IPS-20b (cell line): ENCODE results near the gene LHFPL3.
"Not testable (repeated sequence)": the region's sequence is repeated elsewhere in the genome, so short reads cannot be mapped to it uniquely, and the experiment has no call there.

Experiments
- H3K27ac ChIP-seq: one replicate; pipeline ENCODE4 v1.5.1; 2013; ENCODE audit warnings: low read length
- H3K27me3 ChIP-seq: 2 replicates; pipeline ENCODE4 v1.6.1; 2013; ENCODE audit warnings: mild to moderate bottlenecking, low read length, inconsistent platforms; ENCODE audit not compliant: insufficient read depth
- H3K36me3 ChIP-seq: 2 replicates; pipeline ENCODE4 v1.6.1; 2013; ENCODE audit warnings: low read depth, mild to moderate bottlenecking, inconsistent platforms, low read length, moderate library complexity; ENCODE audit not compliant: insufficient read depth
- H3K4me1 ChIP-seq: 2 replicates; pipeline ENCODE4 v1.6.1; 2013; ENCODE audit warnings: mild to moderate bottlenecking, control low read depth, inconsistent platforms, low read length, moderate library complexity; ENCODE audit not compliant: insufficient read depth
- H3K4me3 ChIP-seq: 2 replicates; pipeline ENCODE4 v1.5.1; 2013; ENCODE audit warnings: mild to moderate bottlenecking, low read length, inconsistent platforms
- H3K9ac ChIP-seq: 2 replicates; pipeline ENCODE4 v1.6.1; 2013; ENCODE audit warnings: low read depth, mild to moderate bottlenecking, inconsistent platforms, low read length, moderate library complexity
- H3K9me3 ChIP-seq: 2 replicates; pipeline ENCODE4 v1.6.1; 2013; ENCODE audit warnings: mild to moderate bottlenecking, low read depth, low read length, inconsistent platforms; ENCODE audit not compliant: insufficient read depth

The LHFPL3 gene

GRCh38 chr7:104655592-104655991 lies 327.2 kb downstream of the LHFPL3 start:
- Histone ChIP-seq H3K9ac (no peak overlapping the region), H3K27ac (no peak overlapping the region), H3K9me3 (no peaks in the 10 kb centered on the region), H3K4me3 (no peak overlapping the region), H3K4me1 (no peaks in the 10 kb centered on the region), H3K27me3 (no peaks in the 10 kb centered on the region), H3K36me3 (no peaks in the 10 kb centered on the region)

DNA sequence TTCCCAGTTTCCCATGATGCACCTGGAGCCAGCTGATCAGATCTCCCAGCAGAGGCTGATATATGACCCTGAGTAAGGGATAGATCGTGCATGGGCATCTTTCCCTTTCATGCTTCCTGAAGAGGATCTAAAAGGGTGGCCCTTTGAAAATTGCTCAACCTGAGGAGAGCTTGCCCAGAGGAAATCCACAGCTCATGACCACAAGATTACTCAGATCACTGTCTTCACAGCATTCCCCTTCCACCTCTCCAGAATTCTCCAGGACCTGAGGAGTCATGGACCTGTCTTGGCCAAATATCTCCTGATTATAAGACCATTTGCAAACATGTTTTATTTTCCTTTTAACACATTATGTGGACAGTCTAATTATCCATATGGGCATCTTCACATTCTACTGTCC lies 328.1 kb downstream of the LHFPL3 start:
- Histone ChIP-seq H3K27me3 (no peaks in the 10 kb centered on the region), H3K36me3 (no peaks in the 10 kb centered on the region), H3K9me3 (no peaks in the 10 kb centered on the region), H3K4me3 (no peak overlapping the region), H3K27ac (no peak overlapping the region), H3K9ac (no peak overlapping the region), H3K4me1 (no peaks in the 10 kb centered on the region)

DNA sequence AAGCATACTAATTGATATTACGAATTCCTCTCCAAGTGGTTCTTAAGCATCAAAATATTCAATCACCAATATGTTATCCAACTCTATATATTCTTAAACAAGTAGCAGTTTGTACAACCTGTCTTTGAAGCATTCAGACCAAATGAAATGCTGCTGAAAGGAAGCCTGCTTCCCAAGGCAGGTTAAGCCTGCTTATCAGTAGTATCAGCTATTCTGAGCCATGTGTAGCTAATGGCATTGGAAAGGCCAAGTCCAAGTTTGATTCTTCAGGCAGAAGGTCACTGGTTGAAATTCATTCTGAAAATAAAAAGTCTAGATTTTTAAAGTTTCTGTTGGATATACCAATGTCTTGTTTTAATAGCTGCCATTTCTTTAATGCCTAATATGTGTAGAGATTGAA lies 328.7 kb downstream of the LHFPL3 start:
- H3K36me3 ChIP-seq: no peaks in the 10 kb centered on the region
- H3K4me1 ChIP-seq: no peaks in the 10 kb centered on the region
- H3K9me3 ChIP-seq: no peaks in the 10 kb centered on the region
- H3K4me3 ChIP-seq: no peak overlapping the region
- H3K27ac ChIP-seq: no peak overlapping the region
- no peaks in the 10 kb centered on the region for H3K27me3 ChIP-seq
- no peak overlapping the region for H3K9ac ChIP-seq

DNA sequence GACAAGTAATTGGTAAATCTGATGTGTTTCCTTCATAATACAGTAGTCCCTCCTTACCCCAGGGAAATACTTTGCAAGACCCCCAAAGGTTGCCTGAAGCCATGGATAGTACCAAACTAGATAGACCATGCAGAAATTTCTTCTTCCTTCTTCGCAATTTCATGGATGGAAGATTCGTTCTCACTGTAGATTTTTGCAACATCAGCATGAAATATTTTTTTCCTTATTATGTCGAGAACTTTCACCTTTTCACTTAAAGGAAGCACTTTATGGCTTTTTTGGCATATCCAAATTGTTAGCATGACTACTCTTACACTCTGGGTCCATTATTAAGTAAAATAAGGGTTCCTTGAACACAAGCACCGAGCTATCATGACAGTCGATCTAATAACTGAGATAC lies 333.2 kb downstream of the LHFPL3 start:
- H3K4me3 ChIP-seq: no peak overlapping the region
- H3K9me3 ChIP-seq: no peaks in the 10 kb centered on the region
- no peaks in the 10 kb centered on the region for H3K4me1 ChIP-seq
- H3K27me3 ChIP-seq: no peaks in the 10 kb centered on the region
- no peak overlapping the region for H3K27ac ChIP-seq
- H3K9ac ChIP-seq: no peak overlapping the region
- no peaks in the 10 kb centered on the region for H3K36me3 ChIP-seq

DNA sequence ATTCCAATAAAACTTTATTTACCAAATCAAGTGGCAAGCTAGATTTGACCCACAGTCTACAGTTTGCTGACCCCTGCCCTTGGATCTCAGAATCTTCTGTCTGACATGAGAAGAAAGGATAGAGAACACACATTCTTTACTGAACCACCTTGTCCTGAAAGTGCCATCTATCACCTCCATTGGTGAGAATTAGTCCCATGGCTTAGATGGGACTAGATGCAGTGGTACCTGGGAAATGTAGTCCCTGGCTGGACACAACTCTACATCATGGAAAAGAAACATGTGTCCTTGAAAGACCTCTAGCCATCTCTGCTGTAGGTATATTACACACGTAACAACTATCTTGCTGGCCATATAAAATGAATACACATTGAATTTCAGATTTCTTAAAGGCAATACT lies 336.2 kb downstream of the LHFPL3 start:
- H3K36me3 ChIP-seq: no peaks in the 10 kb centered on the region
- H3K4me1 ChIP-seq: no peaks in the 10 kb centered on the region
- no peak overlapping the region for H3K9ac ChIP-seq
- H3K9me3 ChIP-seq: no peaks in the 10 kb centered on the region
- no peaks in the 10 kb centered on the region for H3K27me3 ChIP-seq
- no peak overlapping the region for H3K27ac ChIP-seq
- H3K4me3 ChIP-seq: no peak overlapping the region

- H3K27ac ChIP-seq: no peak overlapping the region
- no peak overlapping the region for H3K4me3 ChIP-seq
- no peak overlapping the region for H3K9ac ChIP-seq
- H3K9me3 ChIP-seq: no peaks in the 10 kb centered on the region
- no peaks in the 10 kb centered on the region for H3K36me3 ChIP-seq
- no peaks in the 10 kb centered on the region for H3K27me3 ChIP-seq
- no peaks in the 10 kb centered on the region for H3K4me1 ChIP-seq
Measured at GRCh38 chr7:104677587-104677986, 349.2 kb downstream of the LHFPL3 start.

DNA sequence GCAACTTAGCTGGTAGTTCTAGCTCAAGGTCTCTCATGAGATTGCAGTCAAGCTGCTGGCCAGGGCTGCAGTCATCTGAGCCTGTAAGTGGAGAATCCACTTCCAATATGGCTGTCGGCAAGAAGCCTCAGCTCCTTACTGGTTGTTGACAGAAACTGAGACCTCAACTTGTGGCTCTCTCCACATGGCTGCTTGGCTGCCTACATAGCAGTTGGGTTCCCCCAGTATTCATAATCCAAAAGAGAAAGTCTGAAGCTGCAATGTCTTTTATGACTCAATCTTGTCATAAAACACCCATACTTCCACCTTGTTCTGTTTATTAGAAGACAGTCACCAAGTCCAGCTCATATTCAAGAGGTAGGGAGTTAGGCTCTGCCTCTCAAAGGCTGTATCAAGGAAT lies 350.7 kb downstream of the LHFPL3 start:
- H3K27me3 ChIP-seq: no peaks in the 10 kb centered on the region
- H3K36me3 ChIP-seq: no peaks in the 10 kb centered on the region
- no peaks in the 10 kb centered on the region for H3K9me3 ChIP-seq
- H3K4me3 ChIP-seq: no peak overlapping the region
- H3K27ac ChIP-seq: no peak overlapping the region
- no peak overlapping the region for H3K9ac ChIP-seq
- H3K4me1 ChIP-seq: no peaks in the 10 kb centered on the region

- no peaks in the 10 kb centered on the region for H3K36me3 ChIP-seq
- H3K27me3 ChIP-seq: no peaks in the 10 kb centered on the region
- no peak overlapping the region for H3K4me3 ChIP-seq
- H3K9ac ChIP-seq: no peak overlapping the region
- H3K27ac ChIP-seq: no peak overlapping the region
- no peaks in the 10 kb centered on the region for H3K9me3 ChIP-seq
- no peaks in the 10 kb centered on the region for H3K4me1 ChIP-seq
Measured at GRCh38 chr7:104686286-104686685, 357.9 kb downstream of the LHFPL3 start.

DNA sequence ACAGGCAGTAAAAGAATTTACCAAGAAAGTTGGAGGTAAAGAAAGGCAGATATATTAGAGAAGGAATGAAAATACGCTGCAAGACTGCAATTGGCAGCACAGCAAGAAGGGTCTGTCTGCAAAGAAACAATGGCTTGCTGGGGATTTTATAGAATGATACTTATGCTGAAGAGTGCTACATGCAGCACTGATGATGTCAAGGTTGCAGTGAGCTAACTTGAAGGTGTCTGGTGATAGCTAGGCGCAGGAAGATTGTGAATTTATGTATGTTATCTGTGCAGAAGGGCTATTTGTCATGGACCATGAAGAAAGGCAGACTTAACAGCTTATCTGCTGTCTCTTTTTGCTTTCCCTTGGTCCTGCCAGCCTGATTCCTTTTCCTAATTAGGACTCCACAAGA lies 366.3 kb downstream of the LHFPL3 start:
- no peak overlapping the region for H3K27ac ChIP-seq
- H3K4me1 ChIP-seq: no peaks in the 10 kb centered on the region
- peaks cover 11% of the 10 kb centered on the region for H3K9me3 ChIP-seq
- H3K9ac ChIP-seq: no peak overlapping the region
- no peaks in the 10 kb centered on the region for H3K27me3 ChIP-seq
- H3K4me3 ChIP-seq: no peak overlapping the region
- H3K36me3 ChIP-seq: no peaks in the 10 kb centered on the region

DNA sequence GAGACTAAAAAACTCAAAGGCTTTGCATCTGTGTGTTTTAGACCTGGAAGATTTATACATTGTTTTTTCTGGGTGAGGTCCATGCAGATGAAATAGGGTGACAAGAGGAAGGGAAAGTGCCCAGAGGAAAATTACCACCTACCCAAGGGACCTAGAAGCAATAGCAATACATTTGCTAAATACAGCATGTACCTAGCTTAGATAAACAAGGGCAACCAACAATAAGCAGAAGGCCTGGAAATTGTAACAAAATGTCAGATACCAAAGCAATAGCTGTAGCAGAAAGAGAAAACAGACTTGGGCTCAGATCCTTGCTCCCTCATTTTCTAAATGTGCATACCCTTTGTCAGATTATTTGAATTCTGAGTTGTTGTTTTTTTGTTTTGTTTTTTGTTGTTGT lies 367.2 kb downstream of the LHFPL3 start:
- H3K4me1 ChIP-seq: no peaks in the 10 kb centered on the region
- peaks cover 11% of the 10 kb centered on the region for H3K9me3 ChIP-seq
- no peaks in the 10 kb centered on the region for H3K36me3 ChIP-seq
- no peak overlapping the region for H3K27ac ChIP-seq
- H3K27me3 ChIP-seq: no peaks in the 10 kb centered on the region
- H3K9ac ChIP-seq: no peak overlapping the region
- H3K4me3 ChIP-seq: no peak overlapping the region

DNA sequence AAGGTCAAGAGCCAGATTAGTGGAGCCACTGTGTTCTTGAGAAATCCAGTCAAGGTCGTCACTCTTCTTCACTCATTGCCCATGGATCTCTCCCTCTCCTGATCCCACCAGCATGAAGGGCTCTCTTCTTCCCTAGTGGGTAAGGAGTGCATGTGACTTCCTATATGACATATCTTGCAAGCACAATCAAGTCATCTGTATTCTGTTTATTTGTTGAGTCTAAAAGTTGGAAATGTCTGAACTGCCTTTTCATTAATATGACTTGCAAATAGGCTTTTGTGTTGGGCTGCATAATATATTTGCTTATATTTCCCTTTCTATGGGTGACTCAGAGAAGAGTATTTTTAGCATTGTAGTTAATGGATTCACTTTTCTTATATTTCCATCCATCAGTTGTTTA lies 371.9 kb downstream of the LHFPL3 start:
- Histone ChIP-seq H3K9ac (no peak overlapping the region), H3K9me3 (no peaks in the 10 kb centered on the region), H3K27ac (no peak overlapping the region), H3K4me3 (no peak overlapping the region), H3K4me1 (peaks cover 3% of the 10 kb centered on the region; the same call in 1 of the 2 replicates), H3K36me3 (no peaks in the 10 kb centered on the region), H3K27me3 (no peaks in the 10 kb centered on the region)

DNA sequence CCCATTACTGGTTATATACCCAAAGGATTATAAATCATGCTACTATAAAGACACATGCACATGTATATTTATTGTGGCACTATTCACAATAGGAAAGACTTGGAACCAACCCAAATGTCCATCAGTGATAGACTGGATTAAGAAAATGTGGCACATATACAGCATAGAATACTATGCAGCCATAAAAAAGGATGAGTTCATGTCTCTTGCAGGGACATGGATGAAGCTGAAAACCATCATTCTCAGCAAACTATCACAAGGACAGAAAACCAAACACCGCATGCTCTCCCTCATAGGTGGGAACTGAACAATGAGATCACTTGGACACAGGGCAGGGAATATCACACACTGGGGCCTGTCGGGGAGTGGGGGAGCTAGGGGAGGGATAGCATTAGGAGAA lies 392.6 kb downstream of the LHFPL3 start:
- H3K9ac ChIP-seq, H3K4me1 ChIP-seq, H3K4me3 ChIP-seq, H3K27me3 ChIP-seq, H3K36me3 ChIP-seq, H3K27ac ChIP-seq, H3K9me3 ChIP-seq: not testable (repeated sequence)

GRCh38 chr7:104723001-104723400 lies 394.6 kb downstream of the LHFPL3 start:
- Histone ChIP-seq H3K4me3 (no peak overlapping the region), H3K36me3 (no peaks in the 10 kb centered on the region), H3K9me3 (no peaks in the 10 kb centered on the region; the same call in 1 of the 2 replicates), H3K9ac (no peak overlapping the region), H3K27ac (no peak overlapping the region), H3K4me1 (no peaks in the 10 kb centered on the region), H3K27me3 (no peaks in the 10 kb centered on the region)
